ENCODE results near the gene EDNRB. TPM values are rescaled to one million over a fixed set of nuclear protein-coding genes. Genes with fewer than 3 reads are reported as not detected.

Gene EDNRB
- total RNA-seq, 1 experiment from 2014 or later = 55.8 TPM

GRCh38 chr13:77925616-77926015 lies 7.0 kb upstream of the EDNRB start:
- DNase-seq (ENCODE audit: low spot score) = no peak
- no peak for ATAC-seq
- Mint-ChIP-seq H3K9me3 (peaks cover 20% of the 10 kb centered on the region), H3K36me3 (peaks cover 11% of the 10 kb centered on the region), H3K4me3 (no peak overlapping the region), H3K27ac (no peak overlapping the region), H3K4me1 (peaks cover 34% of the 10 kb centered on the region), H3K27me3 (ENCODE audit: low read depth) (no peaks in the 10 kb centered on the region)
- CTCF ChIA-PET = no interaction called here
- no peak for TF ChIP-seq GABPB1 (CRISPR knock-in tag; IDR thresholded peaks at IDR 0.05)
- no peak for TF ChIP-seq NFYB (CRISPR knock-in tag; conservative IDR thresholded peaks at IDR 0.05; ENCODE audit: low read depth)
- TF ChIP-seq SP1 (CRISPR knock-in tag; conservative IDR thresholded peaks at IDR 0.05) = no peak
- no peak for TF ChIP-seq ZNF121 (CRISPR knock-in tag; IDR thresholded peaks at IDR 0.05)
- no peak for TF ChIP-seq TEAD1 (CRISPR knock-in tag; IDR thresholded peaks at IDR 0.05)
- no peak for TF ChIP-seq ARID4B (CRISPR knock-in tag; IDR thresholded peaks at IDR 0.05; ENCODE audit: borderline replicate concordance)
- TF ChIP-seq SOX15 (CRISPR knock-in tag; IDR thresholded peaks at IDR 0.05) = no peak
- TF ChIP-seq E2F4 (CRISPR knock-in tag; IDR thresholded peaks at IDR 0.05; ENCODE audit: borderline replicate concordance, low read depth) = no peak
- TF ChIP-seq SMAD3 (CRISPR knock-in tag; IDR thresholded peaks at IDR 0.05; ENCODE audit: borderline replicate concordance) = no peak
- no peak for TF ChIP-seq AFF4 (CRISPR knock-in tag; IDR thresholded peaks at IDR 0.05; ENCODE audit: borderline replicate concordance)
- TF ChIP-seq CREM (CRISPR knock-in tag; IDR thresholded peaks at IDR 0.05) = no peak
- no peak for TF ChIP-seq FOXP1 (CRISPR knock-in tag; IDR thresholded peaks at IDR 0.05; ENCODE audit: borderline replicate concordance)
- no peak for TF ChIP-seq ZNF423 (CRISPR knock-in tag; IDR thresholded peaks at IDR 0.05)
- TF ChIP-seq ELF4 (CRISPR knock-in tag; IDR thresholded peaks at IDR 0.05; ENCODE audit: low read depth) = no peak
- no peak for TF ChIP-seq GRHL2 (CRISPR knock-in tag; IDR thresholded peaks at IDR 0.05; ENCODE audit: insufficient replicate concordance, severe bottlenecking)
- TF ChIP-seq PRDM15 (CRISPR knock-in tag; IDR thresholded peaks at IDR 0.05) = no peak
- no peak for TF ChIP-seq NR1H2 (CRISPR knock-in tag; IDR thresholded peaks at IDR 0.05)
- POLR2A ChIA-PET = no interaction called here

All from WTC11 (cell line).